GM21447 (cell line): ENCODE results near the gene TNFAIP8L2.
"Not testable (repeated sequence)": the region's sequence is repeated elsewhere in the genome, so short reads cannot be mapped to it uniquely, and the experiment has no call there.

Experiments used
- ATAC-seq: cut with Tn5 transposase; IDR thresholded peaks from one replicate; pipeline ENCODE4 v1.9.1; 2021; ENCODE audit not compliant: unreplicated experiment

The TNFAIP8L2 gene

DNA sequence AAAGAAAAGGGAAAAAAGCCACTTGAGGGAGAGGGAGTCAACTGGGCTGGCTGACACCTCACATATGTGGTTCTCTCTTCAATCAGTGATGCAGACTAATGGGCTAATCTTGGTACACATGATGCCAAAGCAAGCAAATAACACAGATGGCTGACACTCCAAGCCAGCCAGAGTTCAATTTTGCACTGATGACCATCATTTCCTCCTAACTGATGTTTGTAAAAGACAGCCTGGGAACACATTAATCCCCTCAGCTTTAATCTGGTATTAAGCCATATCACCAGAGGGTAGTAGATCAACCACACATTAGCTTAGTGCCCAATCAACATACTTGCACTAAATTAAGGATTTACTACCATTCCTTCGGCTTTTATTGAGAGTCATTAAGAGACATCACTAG lies 30.8 kb downstream of the TNFAIP8L2 start:
- no peak for ATAC-seq

DNA sequence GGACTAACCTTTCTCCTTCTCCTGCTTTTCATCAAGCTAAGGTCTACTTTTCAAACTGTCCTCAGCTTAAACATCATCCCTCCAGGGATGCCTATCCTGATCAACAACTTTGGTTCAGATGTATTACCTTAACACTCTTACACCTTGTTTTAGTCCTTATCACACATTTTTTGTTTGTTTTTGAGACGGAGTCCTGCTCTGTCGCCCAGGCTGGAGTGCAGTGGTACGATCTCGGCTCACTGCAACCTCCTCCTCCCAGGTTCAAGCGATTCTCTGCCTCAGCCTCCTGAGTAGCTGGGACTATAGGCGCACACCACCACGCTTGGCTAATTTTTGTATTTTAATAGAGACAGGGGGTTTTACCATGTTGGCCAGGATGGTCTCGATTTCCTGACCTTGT lies 32.2 kb downstream of the TNFAIP8L2 start:
- not testable (repeated sequence) for ATAC-seq

DNA sequence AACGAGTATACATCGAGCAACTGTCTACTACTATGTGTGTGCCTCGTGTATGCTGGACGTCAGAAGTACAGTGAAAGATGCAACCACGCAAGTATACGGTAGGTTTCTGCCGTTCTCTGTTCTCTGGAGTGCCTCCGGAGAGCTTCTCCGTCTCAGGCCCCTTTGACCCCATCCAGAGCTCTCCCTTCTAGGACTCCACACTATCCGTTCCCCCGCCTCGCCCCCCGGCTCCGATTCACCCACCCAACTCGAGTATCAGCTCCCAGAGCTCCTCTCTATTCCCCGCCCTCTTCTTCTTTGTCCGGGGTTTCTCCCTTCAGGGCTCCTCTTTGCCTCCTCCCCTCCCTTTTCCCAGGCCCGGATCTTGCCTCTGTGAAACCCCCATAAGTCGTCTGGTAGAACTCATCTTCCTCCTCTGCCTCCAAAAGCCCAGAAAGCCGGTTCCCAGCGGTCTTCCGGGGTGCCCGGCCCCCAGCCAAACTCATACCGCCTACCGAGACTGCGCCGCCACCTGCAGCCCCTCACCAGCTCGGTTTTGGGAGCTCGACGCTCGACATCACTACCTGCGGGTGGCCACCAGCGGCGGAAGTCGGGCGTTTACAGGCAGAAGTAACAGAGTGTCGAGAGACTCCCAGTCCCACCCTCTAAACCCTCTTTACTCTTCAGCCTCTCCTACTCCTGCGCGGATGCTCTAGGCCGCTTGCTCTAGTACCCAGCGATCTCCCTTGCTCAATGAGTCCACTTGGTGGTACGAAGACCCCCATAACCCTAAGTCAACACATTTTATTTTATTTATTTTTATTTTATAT lies 33.4 kb downstream of the TNFAIP8L2 start, which contains the start of gene VPS72:
TSS of gene VPS72 (minus strand) at position 561 of the 809 bp plus-strand sequence. CDS start at position 485, 76 bp downstream.
- ATAC-seq = peak; percentile 82

DNA sequence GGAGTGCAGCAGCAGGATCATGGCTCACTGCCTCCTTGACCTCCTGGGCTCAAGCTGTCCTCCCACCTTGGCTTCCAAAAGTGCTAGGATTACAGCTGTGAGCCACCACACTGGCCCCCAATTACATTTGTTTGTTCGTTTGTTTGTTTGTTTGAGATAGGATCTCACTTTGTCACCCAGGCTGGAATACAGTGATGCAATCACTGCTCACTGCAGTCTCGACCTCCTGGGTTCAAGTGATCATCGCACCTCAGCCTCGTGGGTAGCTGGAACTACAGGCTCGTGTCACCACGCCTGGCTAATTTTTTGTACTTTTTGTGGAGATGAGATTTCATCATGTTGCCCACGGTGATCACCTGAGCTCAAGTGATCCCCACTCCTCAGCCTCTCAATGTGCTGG lies 35.6 kb downstream of the TNFAIP8L2 start:
- ATAC-seq = no peak

DNA sequence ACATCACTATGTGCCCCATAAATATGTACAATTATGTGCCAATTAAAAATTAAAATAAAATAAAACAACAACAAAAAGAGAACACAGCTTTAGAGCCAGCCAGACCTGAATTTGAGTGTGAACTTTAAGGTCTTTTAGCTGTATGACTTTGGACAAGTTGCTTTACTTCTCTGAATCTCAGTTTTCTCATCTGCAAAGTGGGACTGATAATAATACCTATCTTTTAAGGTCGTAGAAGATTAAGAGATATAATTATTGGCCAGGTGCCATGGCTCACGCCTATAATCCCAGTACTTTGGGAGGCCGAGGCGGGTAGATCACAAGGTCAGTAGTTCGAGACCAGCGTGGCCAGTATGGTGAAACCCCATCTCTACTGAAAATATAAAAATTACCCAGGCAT lies 36.9 kb downstream of the TNFAIP8L2 start:
- ATAC-seq = no peak

DNA sequence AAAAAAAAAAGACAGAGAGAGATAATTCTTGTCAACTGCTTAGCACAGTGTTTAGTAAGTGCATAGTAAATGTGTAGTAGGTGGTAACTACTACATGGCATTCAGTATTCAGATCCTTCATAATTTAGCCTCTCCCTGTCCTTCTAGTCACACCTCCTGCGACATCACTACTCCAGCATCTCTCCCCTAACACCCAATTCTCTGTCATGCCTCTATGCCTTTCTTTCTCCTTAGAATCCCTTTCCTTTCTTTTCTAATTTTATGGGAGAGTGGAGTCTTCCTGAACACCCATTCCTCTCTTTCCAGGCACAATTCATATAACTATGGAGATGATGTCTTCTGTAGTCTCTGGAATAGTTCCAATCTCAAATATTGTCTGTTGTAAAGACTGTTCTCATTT lies 37.4 kb downstream of the TNFAIP8L2 start:
- ATAC-seq = no peak

DNA sequence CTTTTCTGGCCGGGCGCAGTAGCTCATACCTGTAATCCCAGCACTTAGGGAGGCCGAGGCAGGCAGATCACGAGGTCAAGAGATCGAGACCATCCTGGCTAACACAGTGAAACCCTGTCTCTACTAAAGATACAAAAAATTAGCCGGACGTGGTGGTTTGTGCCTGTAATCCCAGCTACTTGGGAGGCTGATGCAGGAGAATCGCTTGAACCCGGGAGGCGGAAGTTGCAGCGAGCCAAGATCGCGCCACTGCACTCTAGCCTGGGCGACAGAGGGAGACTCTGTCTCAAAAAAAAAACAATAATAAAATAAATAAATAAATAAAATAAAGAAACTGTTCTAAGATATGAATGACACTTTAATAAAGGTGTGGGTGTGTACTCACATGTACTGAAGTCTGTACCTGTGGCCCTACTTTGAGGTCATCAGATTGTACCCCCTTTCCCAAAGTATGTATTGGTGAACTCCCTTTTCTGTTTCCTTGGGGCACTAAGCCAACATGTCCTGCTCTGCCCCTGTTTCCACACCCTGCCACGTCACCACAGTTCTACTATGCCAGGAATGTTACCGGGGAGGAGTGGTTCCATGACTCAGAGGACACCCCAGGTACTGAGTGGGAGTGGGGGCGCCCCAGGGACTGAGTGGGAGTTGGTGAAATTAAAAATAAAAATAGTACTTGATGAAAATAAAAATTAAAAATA lies 38.6 kb downstream of the TNFAIP8L2 start:
- ATAC-seq = not testable (repeated sequence)

DNA sequence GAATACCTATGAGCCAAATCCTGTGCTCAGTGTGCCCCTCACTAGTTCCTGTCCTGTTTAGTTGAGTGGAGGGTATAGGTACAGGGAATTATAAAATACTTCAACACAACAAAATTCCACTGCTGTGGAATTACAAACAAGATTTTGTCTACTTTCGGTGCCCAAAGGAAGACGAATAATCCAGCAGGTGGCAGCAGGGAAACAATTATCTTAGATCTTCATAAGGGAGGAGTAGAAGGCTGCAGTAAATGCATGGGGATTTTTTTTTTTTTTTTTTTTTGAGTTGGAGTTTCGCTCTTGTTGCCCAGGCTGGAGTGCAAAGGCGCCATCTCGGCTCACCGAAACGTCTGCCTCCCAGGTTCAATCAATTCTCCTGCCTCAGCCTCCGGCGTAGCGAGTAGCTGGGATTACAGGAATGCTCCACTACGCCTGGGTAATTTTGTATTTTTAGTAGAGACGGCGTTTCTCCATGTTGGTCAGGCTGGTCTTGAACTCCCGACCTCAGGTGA lies 39.9 kb downstream of the TNFAIP8L2 start:
- ATAC-seq = no peak

DNA sequence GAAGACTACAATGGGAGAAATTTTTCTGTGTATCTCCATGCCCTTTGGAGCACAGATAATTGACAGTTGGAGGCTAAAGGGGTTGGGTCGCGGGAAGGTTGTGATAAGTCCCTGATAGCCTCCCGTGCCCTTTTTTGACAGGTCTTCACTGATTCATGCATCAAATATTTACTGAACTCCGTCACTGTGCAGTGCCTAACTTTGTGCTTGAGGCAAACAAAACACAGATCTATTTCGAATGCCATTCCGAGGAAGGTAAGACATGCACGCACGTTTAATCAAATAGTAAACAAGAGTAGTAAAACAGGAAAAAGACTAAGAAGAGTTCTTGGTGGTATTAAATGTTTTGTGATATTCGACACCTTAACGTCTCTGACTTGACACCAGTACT lies 41.4 kb downstream of the TNFAIP8L2 start:
- no peak for ATAC-seq

DNA sequence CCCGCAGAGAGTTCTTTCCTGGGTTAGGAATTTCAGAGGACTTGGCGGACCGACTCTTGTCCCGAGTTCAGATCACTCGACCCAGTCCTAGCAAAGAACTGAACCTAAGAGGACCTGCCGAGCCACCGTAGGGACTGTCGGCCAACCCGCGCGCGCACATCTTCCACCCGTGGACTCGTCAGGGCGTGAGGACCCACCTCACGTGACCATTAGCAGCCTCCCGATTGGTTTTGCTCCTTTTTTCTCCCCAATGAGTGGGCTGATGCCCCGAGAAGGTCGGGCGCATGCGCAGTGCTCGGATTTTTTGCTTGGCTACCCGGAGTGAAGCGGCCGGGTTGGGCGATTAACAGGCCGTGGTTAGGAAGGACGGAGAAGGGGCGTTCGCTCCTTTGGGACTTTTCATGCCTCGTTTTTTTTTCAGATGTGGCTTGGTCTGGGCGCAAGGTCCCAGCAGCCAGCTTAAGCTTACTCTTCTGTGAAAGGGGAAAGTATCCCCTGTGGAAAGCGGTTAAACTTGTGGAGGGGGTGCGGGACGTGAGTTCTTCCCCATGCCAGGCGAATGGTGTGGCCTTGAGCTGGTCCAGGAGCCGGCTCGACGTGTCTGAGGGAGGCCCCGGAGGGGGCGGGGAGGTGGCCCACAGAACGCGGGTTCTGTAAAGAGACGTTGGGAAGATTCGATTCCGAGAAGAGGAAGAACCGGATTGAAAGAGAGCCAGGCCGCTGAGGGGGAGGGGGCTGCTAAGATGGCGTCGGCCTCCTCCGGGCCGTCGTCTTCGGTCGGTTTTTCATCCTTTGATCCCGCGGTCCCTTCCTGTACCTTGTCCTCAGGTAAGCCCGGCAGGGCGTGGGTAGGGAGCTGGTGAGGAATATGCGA lies 42.0 kb downstream of the TNFAIP8L2 start, which contains the start of gene PIP5K1A:
TSS of gene PIP5K1A (plus strand) at position 299 of the 874 bp plus-strand sequence. CDS start at position 744, 445 bp downstream.
- ATAC-seq = peak; percentile 83

DNA sequence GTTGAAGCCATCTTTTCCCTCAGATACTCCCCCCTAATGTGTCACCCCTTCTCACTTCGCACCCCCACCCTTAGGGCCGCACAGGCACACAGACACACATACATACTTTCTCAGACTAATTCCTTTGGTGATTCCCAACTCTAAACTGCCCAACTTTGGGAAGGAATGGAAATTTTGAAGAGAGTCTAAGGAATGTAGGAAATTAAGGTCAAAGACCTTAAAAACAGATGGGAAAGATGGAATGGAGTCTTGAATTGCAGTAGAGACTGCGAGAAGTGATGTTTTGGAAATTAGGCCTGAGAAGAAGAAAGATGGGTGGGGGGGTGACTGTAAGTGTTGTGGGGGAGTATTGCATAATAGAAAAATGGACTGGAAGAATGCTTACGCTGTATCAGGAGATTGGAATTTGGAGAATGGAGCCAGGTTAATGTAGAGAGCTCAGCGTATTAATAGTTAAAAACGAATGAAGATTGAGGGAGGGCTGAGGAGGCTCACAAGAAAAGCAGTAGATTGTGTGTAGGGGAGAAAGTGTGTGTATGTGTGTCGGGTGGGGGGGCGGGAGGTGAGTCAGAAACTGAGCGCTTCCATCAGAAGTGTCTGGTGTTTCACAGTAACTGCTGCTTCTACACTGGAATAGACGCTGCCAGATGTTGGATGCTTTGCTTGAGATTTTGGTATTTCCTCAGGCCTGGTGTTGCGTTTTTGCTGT lies 43.6 kb downstream of the TNFAIP8L2 start:
- no peak for ATAC-seq

DNA sequence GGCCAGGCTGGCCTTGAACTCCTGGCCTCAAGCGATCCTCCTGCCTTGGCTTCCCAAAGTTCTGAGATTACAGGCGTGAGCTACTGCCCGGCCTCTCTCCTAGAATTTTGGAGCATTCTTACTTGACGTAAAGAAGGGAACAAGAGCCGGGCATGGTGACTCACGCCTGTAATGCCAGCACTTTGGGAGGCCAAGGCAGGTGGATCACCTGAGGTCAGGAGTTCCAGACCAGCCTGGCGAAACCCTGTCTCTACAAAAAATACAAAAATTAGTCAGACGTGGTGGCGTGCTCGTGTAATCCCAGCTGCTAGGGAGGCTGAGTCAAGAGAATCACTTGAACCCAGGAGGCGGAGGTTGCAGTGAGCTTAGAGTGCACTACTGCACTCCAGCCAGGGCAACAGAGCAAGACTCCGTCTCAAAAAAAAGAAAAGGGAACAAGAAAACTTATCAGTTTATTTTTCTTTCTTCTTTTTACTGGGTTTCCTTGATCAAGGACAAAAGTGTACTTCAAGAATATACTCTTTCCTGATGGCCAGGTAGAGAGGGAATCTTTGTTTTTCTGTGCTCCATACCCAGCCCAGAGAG lies 49.0 kb downstream of the TNFAIP8L2 start:
- not testable (repeated sequence) for ATAC-seq
